Transverse colon (tissue), 4 donors: ENCODE measurements around the gene ARHGAP33. TPM values are rescaled to one million over a fixed set of nuclear protein-coding genes. Genes with fewer than 3 reads are reported as not detected.
"Not testable (repeated sequence)": the region's sequence is repeated elsewhere in the genome, so short reads cannot be mapped to it uniquely, and the experiment has no call there.

Experiments used
- DNase-seq: peaks from one replicate; pipeline ENCODE4 v3.0.0-alpha.2; 2019
- H3K27ac ChIP-seq, 4 donors: fragments of 200-600 bp; sonication (generic); 2 replicates each; pipeline ENCODE4 v1.5.1; 2016 to 2018; ENCODE audit warnings: inconsistent platforms in 4 of 4
- H3K27me3 ChIP-seq: fragments of 200-600 bp; sonication (generic); 2 replicates; pipeline ENCODE4 v1.5.1; 2017; ENCODE audit warnings: inconsistent platforms
- H3K36me3 ChIP-seq, 4 donors: fragments of 200-600 bp; sonication (generic); 2 replicates each; pipeline ENCODE4 v1.5.1; 2017 to 2019; ENCODE audit warnings: inconsistent platforms in 4 of 4
- H3K4me1 ChIP-seq, 4 donors: fragments of 200-600 bp; sonication (generic); 2 replicates each; pipeline ENCODE4 v1.5.1; 2017 to 2020; ENCODE audit warnings: inconsistent platforms in 4 of 4
- H3K4me3 ChIP-seq, 4 donors: fragments of 200-600 bp; sonication (generic); 1 replicate in 1 of 4; 2 replicates in 3 of 4; pipeline versions ENCODE4 v1.5.1 to v1.6.1; 2017 to 2019; ENCODE audit warnings: inconsistent platforms in 4 of 4
- H3K9me3 ChIP-seq, 2 donors: fragments of 200-600 bp; sonication (generic); 2 replicates each; pipeline ENCODE4 v1.5.1; 2017 to 2019; ENCODE audit warnings: inconsistent platforms in 2 of 2
- EP300 ChIP-seq: sonication (generic); formaldehyde crosslinking; IDR thresholded peaks from one replicate; pipeline ENCODE4 v1.6.1; 2017; ENCODE audit warnings: antibody characterized with exemption, low read depth
- POLR2A ChIP-seq: fragments of 450-650 bp; IDR thresholded peaks from one replicate; pipeline ENCODE4 v1.6.1; 2016; ENCODE audit warnings: antibody characterized with exemption, mild to moderate bottlenecking, moderate library complexity
- POLR2AphosphoS5 ChIP-seq, 3 donors: sonication (generic); formaldehyde crosslinking; IDR thresholded peaks; one replicate each; pipeline ENCODE4 v1.6.1; 2016; ENCODE audit warnings: antibody characterized with exemption in 3 of 3
- WGBS, 2 donors: methylation state at CpG; one replicate each; pipeline ENCODE4 v1.1.5; 2018; ENCODE audit warnings: low coverage in 1 of 2; 5-methylcytosine and 5-hydroxymethylcytosine counted together
- in situ Hi-C, 4 donors: fragments of 200-750 bp; cut with MboI; loops; one replicate each; pipeline versions ENCODE4 v1.15.0 to v1.15.1; 2017; ENCODE audit warnings: low sequenced_read_pairs in 3 of 4, low pct_ligation_motif_present in 1 of 4, low pct_unique_long_range_greater_than_20kb in 1 of 4
- intact Hi-C: fragments of 100-400 bp; cut with DNase I; formaldehyde crosslinking; loops from one replicate; pipeline ENCODE4 v1.15.1; 2023; ENCODE audit warnings: low total_unique reads
- total RNA-seq, 4 donors: library from RNA; depleted of rRNA; stranded (reverse); fragments of >200 nt; gene quantifications; one replicate each; pipeline ENCODE4 v1.1.0, GENCODE V29; 2016
- TF ChIP-seq, protein P1 (sequence below), 5 experiments: fragments of 200-600 bp in 3 of 5; fragments of 450-650 bp in 2 of 5; sonication (generic) in 3 of 5; IDR thresholded peaks; 1 replicate in 2 of 5; 2 replicates in 3 of 5; pipeline ENCODE4 v1.5.1; 2016 to 2017; ENCODE audit warnings: antibody characterized with exemption in 5 of 5, inconsistent platforms in 3 of 5, mild to moderate bottlenecking in 2 of 5, moderate library complexity in 1 of 5

Gene ARHGAP33
- total RNA-seq, 4 donors from 2014 or later = 6.7 to 70.3 (median 17.2) TPM

DNA sequence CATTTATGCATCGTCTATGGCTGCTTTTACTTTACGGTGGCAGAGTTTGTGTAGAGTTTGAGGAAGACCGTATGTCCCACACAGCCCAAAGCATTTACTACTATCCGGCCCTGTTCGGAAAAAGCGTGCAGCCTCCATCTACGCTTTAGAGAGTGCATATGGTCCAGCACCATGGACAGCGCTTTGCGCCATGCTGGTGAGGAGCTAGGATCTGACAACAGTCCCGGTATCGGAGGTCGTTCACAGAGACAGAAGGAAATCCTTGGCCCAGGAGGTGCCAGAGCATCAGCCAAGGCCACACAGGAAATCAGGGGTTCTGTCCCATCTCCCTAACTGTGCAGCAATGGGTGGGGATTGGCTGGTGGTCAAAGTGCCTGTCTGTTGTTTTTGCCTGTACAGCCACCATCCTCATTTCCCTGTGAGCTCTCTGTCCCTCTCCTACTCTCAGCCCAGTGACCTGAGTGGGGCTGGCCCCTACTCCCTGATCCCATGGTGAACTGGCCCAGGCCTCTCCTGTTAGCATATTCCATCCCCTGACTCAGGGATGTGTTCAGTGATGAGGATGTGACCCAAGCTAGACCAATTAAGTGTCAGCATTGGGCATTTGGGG, 53.4 kb downstream of the ARHGAP33 start:
- DNase-seq = peak; percentile 38
- WGBS, 2 donors = 17 to 29% methylated on average over 1 to 12 of the region's 12 CpGs
- TF ChIP-seq, protein P1, sequence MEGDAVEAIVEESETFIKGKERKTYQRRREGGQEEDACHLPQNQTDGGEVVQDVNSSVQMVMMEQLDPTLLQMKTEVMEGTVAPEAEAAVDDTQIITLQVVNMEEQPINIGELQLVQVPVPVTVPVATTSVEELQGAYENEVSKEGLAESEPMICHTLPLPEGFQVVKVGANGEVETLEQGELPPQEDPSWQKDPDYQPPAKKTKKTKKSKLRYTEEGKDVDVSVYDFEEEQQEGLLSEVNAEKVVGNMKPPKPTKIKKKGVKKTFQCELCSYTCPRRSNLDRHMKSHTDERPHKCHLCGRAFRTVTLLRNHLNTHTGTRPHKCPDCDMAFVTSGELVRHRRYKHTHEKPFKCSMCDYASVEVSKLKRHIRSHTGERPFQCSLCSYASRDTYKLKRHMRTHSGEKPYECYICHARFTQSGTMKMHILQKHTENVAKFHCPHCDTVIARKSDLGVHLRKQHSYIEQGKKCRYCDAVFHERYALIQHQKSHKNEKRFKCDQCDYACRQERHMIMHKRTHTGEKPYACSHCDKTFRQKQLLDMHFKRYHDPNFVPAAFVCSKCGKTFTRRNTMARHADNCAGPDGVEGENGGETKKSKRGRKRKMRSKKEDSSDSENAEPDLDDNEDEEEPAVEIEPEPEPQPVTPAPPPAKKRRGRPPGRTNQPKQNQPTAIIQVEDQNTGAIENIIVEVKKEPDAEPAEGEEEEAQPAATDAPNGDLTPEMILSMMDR (IDR thresholded peaks at IDR 0.05) = no peak
- no peak for TF ChIP-seq POLR2A
- TF ChIP-seq POLR2AphosphoS5 (IDR thresholded peaks at IDR 0.05) = no peak
- TF ChIP-seq EP300 = no peak
- Histone ChIP-seq H3K9me3 (no peaks in the 10 kb centered on the region), H3K4me1 (no peaks in the 10 kb centered on the region), H3K27ac (no peak overlapping the region), H3K4me3 (no peak overlapping the region), H3K36me3 (no peaks in the 10 kb centered on the region), H3K27me3 (peaks cover 21% of the 10 kb centered on the region)
- in situ Hi-C loops (no loop called here), intact Hi-C loops (no loop called here)

DNA sequence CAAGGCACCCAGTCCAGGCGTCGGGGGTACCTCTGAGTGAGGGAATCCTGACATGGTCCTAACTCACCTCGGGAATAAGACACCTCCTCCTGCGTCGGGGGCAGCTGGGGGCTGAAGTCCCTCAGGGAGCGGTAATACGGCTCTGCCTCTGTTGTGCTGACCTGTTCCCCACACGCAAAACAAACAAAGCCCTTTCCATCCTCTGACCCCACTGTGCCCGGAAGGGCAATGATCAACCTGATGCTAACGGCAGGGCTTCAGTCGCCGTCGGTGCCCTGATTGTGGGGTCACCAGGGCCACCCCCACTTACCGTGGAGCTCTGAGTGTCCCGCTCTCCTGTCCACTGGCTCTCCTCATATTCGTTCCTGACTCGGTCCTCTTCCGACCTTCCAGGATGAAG, 55.6 kb downstream of the ARHGAP33 start:
- H3K9me3 ChIP-seq = no peaks in the 10 kb centered on the region
- no peaks in the 10 kb centered on the region for H3K36me3 ChIP-seq
- intact Hi-C loops = no loop called here
- no peak overlapping the region for H3K27ac ChIP-seq
- no peak for DNase-seq
- H3K4me3 ChIP-seq = no peak overlapping the region
- H3K27me3 ChIP-seq = peaks cover 36% of the 10 kb centered on the region
- H3K4me1 ChIP-seq = no peaks in the 10 kb centered on the region
- TF ChIP-seq POLR2A (no peak), POLR2AphosphoS5 (IDR thresholded peaks at IDR 0.05) (no peak), EP300 (no peak)
- TF ChIP-seq, protein P1 (IDR thresholded peaks at IDR 0.05) = no peak
- in situ Hi-C loops = no loop called here
- WGBS, 2 donors = 52 to 76% methylated on average over 4 to 18 of the region's 18 CpGs

DNA sequence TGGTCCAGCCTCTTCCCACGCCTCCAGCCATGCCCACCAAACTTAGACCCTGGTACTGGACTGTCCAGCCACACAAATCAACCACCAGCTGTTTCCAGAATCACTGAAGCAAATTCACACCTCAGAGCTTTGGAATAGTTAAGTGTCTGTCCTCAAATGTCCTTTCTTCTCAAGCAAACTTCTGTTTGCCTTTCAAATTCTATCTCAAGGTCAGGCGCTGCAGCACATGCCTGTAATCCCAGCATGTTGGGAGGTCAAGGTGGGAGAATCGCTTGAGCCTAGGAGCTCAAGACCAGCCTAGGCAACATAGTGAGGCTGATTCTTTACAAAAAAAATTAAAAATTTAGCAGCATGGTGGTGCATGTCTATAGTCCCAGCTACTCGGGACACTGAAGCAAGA, 56.7 kb downstream of the ARHGAP33 start:
- WGBS, 2 donors = 70 to 100% methylated on average over 2 to 4 of the region's 4 CpGs
- in situ Hi-C loops = no loop called here
- H3K27me3 ChIP-seq = peaks cover 34% of the 10 kb centered on the region

DNA sequence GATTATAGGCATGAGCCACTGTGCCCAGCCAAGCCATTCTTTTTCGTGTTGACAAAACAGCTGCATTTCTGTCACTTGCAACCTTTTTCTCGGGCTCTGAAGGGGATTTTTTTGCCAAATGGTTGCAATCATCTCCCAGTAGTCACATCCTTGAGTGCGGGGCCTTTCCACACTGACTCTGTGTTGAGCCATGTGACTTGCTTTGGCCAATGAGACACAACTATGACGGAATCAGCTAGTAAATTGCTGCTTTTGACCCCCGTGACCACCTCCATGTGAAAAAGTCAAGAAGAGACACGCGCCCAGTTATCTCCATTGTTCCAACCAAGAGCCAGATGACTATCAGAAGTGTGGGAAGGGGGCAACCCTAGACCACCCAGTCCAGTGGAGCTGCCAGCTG, 58.6 kb downstream of the ARHGAP33 start:
- Histone ChIP-seq H3K27ac (no peak overlapping the region), H3K4me1 (no peaks in the 10 kb centered on the region), H3K36me3 (no peaks in the 10 kb centered on the region), H3K4me3 (no peak overlapping the region), H3K27me3 (peaks cover 34% of the 10 kb centered on the region), H3K9me3 (no peaks in the 10 kb centered on the region)
- in situ Hi-C loops = no loop called here
- intact Hi-C loops = no loop called here
- 40 to 57% methylated on average over 1 to 7 of the region's 7 CpGs for WGBS, 2 donors
- TF ChIP-seq, protein P1 (IDR thresholded peaks at IDR 0.05) = no peak
- TF ChIP-seq POLR2AphosphoS5 (IDR thresholded peaks at IDR 0.05) (no peak), EP300 (no peak), POLR2A (no peak)
- DNase-seq = no peak

More for the DNA sequence above, 56.7 kb downstream of the ARHGAP33 start:
- H3K4me3 ChIP-seq = no peak overlapping the region
- intact Hi-C loops = no loop called here
- no peaks in the 10 kb centered on the region for H3K9me3 ChIP-seq
- DNase-seq = no peak
- TF ChIP-seq EP300 (no peak), POLR2AphosphoS5 (IDR thresholded peaks at IDR 0.05) (no peak), POLR2A (no peak)
- TF ChIP-seq, protein P1 (IDR thresholded peaks at IDR 0.05) = no peak
- H3K4me1 ChIP-seq = no peaks in the 10 kb centered on the region
- H3K27ac ChIP-seq = no peak overlapping the region
- no peaks in the 10 kb centered on the region for H3K36me3 ChIP-seq

DNA sequence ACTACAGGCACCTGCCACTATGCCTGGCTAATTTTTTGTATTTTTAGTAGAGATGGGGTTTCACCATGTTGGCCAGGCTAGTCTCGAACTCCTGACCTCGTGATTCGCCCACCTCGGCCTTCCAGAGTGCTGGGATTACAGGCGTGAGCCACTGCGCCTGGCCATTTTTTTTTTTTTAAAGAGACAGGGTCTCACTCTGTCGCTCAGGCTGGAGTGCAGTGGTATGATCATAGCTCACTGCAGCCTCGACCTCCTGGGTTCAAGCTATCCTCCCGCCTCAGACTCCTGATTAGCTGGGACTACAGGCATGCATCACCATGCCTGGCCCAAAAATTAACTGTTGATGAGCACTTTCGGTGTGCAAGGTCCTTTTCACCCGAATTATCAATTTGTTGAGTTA, 60.7 kb downstream of the ARHGAP33 start:
- 42% methylated on average over 11 of the region's 11 CpGs; no CpG with 5 or more reads in 1 of the 2 donors for WGBS, 2 donors
- intact Hi-C loops, H3K4me1 ChIP-seq, H3K4me3 ChIP-seq, DNase-seq, H3K36me3 ChIP-seq, in situ Hi-C loops, H3K9me3 ChIP-seq, H3K27ac ChIP-seq: not testable (repeated sequence)
- H3K27me3 ChIP-seq = peaks cover 34% of the 10 kb centered on the region
